Lower leg skin (tissue), 4 donors: Measurements from ENCODE around the gene CPTP. TPM values are rescaled to one million over a fixed set of nuclear protein-coding genes. Genes with fewer than 3 reads are reported as not detected.

Experiments used
- DNase-seq, 2 donors: peaks; one replicate each; pipeline ENCODE4 v3.0.0-alpha.2; 2019; ENCODE audit warnings: low spot score in 2 of 2
- H3K4me3 ChIP-seq: fragments of 200-600 bp; sonication (generic); 2 replicates; pipeline ENCODE4 v1.5.1; 2017; ENCODE audit warnings: mild to moderate bottlenecking, low read depth; ENCODE audit not compliant: poor library complexity, severe bottlenecking
- CTCF ChIP-seq, 3 donors: fragments of 450-650 bp; IDR thresholded peaks; one replicate each; pipeline ENCODE4 v1.5.1; 2016; ENCODE audit warnings: antibody characterized with exemption in 3 of 3, mild to moderate bottlenecking in 3 of 3, moderate library complexity in 2 of 3
- POLR2A ChIP-seq, 2 donors: fragments of 450-650 bp; IDR thresholded peaks; one replicate each; pipeline ENCODE4 v1.6.1; 2016 to 2017; ENCODE audit warnings: antibody characterized with exemption in 2 of 2, mild to moderate bottlenecking in 1 of 2, moderate library complexity in 1 of 2
- WGBS, 2 donors: methylation state at CpG; one replicate each; pipeline ENCODE4 v1.1.5; 2018; 5-methylcytosine and 5-hydroxymethylcytosine counted together
- intact Hi-C: fragments of 100-400 bp; cut with DNase I; formaldehyde crosslinking; loops from one replicate; pipeline ENCODE4 v1.15.0; 2023; ENCODE audit warnings: low total_unique reads
- total RNA-seq, 4 donors: library from RNA; depleted of rRNA; stranded (reverse); fragments of >200 nt; gene quantifications; one replicate each; pipeline ENCODE4 v1.1.0, GENCODE V29; 2016

The CPTP gene
- total RNA-seq, 4 donors from 2014 or later: 51.0 to 62.9 (median 57.4) TPM

- WGBS, 2 donors: 85 to 87% methylated on average over 9 to 20 of the region's 21 CpGs
- H3K4me3 ChIP-seq: no peak overlapping the region
- DNase-seq: no peak
- intact Hi-C loops: no loop called here
- TF ChIP-seq POLR2A (IDR thresholded peaks at IDR 0.05): no peak
- TF ChIP-seq CTCF (IDR thresholded peaks at IDR 0.05): no peak
Measured at GRCh38 chr1:1280782-1281481, 43.7 kb upstream of the CPTP start.

GRCh38 chr1:1281533-1282321 is 42.9 kb upstream of the CPTP start:
- no peak for DNase-seq
- intact Hi-C loops: no loop called here
- no peak overlapping the region for H3K4me3 ChIP-seq
- no peak for TF ChIP-seq POLR2A (IDR thresholded peaks at IDR 0.05)
- TF ChIP-seq CTCF (IDR thresholded peaks at IDR 0.05): no peak
- WGBS, 2 donors: 48 to 50% methylated on average over 22 of the region's 26 CpGs

- no peak overlapping the region for H3K4me3 ChIP-seq
- no peak for DNase-seq
- intact Hi-C loops: no loop called here
- 69% methylated on average over 10 to 12 of the region's 14 CpGs for WGBS, 2 donors
- TF ChIP-seq CTCF (IDR thresholded peaks at IDR 0.05): no peak
- no peak for TF ChIP-seq POLR2A (IDR thresholded peaks at IDR 0.05)
Measured at GRCh38 chr1:1282998-1283397, 41.6 kb upstream of the CPTP start.

GRCh38 chr1:1283821-1284220 is 40.8 kb upstream of the CPTP start:
- DNase-seq: no peak
- no peak for TF ChIP-seq CTCF (IDR thresholded peaks at IDR 0.05)
- TF ChIP-seq POLR2A (IDR thresholded peaks at IDR 0.05): no peak
- 0 to 5% methylated on average over 4 to 6 of the region's 9 CpGs for WGBS, 2 donors
- no peak overlapping the region for H3K4me3 ChIP-seq
- intact Hi-C loops: no loop called here

GRCh38 chr1:1284221-1285101 is 40.1 kb upstream of the CPTP start:
- intact Hi-C loops: no loop called here
- TF ChIP-seq POLR2A (IDR thresholded peaks at IDR 0.05): no peak
- 72 to 77% methylated on average over 27 to 32 of the region's 32 CpGs for WGBS, 2 donors

More at GRCh38 chr1:1284221-1285101, 40.1 kb upstream of the CPTP start:
- no peak for DNase-seq
- no peak overlapping the region for H3K4me3 ChIP-seq
